Stimulated activated CD8-positive, alpha-beta memory T cell treated with anti-CD3 and anti-CD28 coated beads, Interleukin-4, amount 100 ng/mL, for 24 hours (primary cell): ENCODE results near the gene OR10G3.
"Not testable (repeated sequence)": the region's sequence is repeated elsewhere in the genome, so short reads cannot be mapped to it uniquely, and the experiment has no call there.

Experiments used
- DNase-seq: peaks from one replicate; pipeline ENCODE4 v3.0.0-alpha.2; 2020; ENCODE audit warnings: low read depth

OR10G3 gene, protein sequence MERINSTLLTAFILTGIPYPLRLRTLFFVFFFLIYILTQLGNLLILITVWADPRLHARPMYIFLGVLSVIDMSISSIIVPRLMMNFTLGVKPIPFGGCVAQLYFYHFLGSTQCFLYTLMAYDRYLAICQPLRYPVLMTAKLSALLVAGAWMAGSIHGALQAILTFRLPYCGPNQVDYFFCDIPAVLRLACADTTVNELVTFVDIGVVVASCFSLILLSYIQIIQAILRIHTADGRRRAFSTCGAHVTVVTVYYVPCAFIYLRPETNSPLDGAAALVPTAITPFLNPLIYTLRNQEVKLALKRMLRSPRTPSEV

DNA sequence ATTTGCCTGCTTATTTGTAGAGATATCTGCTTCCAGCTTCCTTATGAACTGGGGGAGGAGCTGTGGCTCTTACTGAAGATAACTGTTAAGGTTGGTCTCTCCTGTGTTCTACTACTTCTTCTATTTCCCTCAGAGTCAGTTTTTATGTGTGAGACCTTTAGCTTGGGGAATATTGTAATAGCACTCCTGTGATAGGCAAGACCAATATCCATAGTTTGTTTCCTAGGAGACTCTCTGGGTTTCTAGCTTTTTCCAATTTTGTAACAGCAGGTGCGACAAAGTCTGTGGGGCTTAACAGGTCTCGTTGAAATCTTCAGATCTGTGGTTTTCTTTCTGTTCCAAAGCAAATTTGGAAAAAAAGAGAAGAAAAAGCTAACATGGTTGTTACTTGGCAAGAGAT, at the start of gene OR10G3:
Gene OR10G3, minus strand, starts transcription at position 101 of the 400 bp plus-strand sequence. CDS start 9,332 bp downstream, outside the sequence.
- DNase-seq, result no peak

DNA sequence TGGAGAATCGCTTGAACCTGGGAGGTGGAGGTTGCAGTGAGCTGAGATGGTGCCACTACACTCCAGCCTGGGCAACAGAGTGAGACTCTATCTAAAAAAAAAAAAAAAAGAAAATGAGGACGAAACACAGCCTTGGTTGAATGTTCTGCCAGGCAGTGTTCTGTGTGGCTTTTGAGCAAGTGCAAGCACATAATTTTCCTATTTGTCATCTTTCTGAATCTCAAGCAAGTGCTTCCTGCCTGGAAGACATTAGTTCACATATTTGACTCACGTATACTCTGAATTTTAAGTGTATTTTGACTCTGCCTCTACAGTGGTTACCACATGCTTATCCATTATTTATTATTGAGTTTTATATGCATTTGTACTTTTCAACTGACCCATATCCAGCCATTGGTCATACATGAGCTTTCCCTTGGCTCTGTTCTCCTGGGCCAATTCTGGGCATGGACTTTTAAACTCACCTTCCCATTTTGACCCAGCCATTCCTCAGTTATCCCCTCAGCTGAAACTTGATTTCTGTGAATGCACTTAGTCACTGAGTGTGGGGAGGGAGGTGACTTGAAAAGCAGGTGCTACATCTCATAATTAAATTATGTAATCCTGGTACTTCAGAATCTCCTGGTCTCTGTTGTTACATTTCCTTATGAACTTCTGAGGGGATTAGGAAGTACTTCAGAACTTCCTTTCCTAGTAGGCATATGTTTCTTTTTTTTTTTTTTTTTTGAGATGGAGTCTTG, 46.8 kb upstream of the OR10G3 start:
- DNase-seq, result no peak

DNA sequence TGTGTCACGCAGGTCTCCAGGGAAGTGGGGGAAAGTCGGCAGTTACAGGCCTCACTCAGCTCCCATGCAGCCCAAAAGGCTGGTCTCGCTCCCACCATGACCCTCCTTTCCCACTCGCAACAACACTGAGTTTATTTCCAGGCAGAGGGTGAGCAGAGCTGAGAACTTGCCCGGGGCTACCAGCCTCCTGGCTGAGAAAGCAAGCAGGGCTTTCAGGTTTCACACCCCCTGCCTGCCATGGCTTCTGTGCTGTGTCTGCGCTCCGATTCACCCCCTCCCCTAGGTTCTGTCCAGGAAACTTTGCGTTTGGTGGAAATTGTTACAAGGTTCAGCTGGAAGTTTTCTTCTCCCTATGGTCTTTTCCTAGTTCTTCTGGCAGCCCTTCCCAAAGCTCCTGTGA, 37.7 kb upstream of the OR10G3 start:
- DNase-seq, result no peak

DNA sequence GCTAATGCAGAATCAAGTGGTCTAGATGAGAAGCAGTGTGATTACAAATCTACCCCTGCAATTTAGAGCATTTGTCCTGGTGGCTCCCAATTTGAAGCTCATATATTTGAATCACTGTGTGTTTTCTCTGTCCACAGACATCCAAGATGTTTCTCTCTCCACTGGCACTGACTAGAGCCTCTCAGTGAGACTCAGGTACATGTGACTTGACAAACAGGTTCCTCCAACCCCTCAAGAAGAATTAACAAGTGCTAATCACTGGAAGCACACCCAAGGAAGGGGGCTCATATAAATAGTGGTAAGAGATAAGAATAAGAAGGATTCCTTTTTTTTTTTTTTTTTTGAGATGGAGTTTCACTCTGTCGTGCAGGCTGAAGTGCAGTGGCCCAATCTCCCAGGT, 34.4 kb upstream of the OR10G3 start:
- no peak for DNase-seq

DNA sequence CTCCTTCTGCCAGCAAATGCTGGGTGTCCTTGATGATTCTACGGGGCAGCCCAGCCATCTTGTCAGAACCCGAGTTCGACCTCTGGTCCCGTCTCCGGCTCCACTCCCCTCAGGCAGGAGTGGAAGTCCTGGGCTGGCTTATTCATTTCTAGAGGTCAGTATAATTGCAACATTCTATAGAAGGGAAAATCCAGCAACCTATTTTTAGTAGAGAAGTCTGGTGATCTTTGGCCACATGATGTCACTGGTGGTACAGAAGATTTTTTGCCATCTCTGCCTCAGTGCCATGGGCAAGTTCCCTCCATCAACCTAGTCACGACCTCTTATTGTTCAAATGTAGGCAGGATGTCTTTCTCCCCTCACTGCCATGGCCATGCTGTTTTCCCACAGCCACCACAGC, 32.4 kb upstream of the OR10G3 start:
- DNase-seq, result no peak

DNA sequence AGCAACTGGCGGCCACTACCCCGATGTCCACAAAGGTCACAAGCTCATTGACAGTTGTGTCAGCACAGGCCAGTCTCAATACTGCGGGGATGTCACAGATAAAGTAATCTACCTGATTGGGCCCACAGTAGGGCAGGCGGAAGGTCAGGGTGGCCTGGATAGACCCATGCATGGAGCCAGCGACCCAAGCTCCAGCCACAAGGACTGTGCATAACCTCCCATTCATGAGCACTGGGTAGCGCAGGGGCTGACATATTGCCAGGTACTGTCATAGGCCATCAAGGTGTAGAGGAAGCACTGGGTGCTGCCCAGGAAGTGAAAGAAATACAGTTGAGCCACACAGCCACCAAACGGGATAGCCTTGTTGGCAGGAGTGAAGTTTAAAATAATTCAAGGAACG, 22.3 kb upstream of the OR10G3 start:
- not testable (repeated sequence) for DNase-seq

DNA sequence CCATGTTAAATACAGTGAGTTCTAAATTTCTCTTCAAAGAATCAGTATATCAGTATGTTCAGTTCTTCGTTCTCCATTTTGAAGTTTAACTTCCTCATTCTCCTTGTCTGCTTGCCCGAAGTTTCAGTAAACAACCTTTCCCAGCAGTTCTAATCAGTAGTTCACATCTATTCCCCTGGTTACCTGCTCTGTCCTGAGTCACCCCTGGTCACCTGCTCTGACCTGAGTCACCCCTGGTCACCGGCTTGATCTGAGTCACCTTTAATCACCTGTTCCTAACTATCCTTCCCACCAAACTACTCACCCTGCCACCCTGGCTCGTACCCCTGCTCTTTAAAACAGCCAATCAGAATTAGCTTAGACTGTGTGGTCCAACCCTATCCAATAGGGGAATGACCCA, 9.4 kb upstream of the OR10G3 start:
- DNase-seq, result no peak

DNA sequence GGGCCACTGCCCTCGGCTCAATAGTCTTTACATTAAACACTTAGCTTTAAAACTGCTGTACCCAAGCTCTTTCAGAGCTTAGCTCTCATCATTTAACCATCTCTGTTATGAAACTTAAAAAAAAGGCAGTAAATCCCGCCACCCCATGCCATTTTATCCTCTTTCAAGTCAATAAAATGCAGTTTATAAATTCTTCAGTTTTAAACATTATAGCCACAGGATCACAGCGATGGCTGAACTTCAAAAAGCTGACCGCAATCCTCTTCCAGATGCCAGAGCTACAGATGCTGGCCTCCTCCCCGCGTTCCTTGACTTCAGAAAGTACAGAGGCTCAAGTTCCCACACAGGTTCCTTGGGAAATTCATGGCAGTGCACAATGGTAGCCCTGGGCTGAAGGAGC, 4.2 kb downstream of the OR10G3 start:
- DNase-seq, result no peak

DNA sequence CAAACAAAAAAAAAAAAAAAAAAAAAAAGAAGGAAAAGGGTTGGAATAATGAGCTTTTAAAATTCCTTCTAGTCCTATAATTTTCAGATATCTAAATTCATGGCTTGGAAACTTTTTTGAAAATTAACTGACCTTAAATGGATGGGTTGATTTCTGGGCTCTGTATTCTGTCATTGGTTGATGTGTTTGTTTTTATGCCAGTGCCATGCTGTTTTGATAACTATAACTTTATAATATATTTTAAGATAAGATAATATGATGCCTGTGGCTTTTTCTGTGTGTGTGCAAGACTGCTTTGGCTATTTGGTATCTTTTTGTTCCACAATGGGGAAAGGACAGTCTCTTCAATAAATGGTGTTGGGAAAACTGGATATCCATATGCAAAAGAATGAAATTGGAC, 7.3 kb downstream of the OR10G3 start:
- no peak for DNase-seq

DNA sequence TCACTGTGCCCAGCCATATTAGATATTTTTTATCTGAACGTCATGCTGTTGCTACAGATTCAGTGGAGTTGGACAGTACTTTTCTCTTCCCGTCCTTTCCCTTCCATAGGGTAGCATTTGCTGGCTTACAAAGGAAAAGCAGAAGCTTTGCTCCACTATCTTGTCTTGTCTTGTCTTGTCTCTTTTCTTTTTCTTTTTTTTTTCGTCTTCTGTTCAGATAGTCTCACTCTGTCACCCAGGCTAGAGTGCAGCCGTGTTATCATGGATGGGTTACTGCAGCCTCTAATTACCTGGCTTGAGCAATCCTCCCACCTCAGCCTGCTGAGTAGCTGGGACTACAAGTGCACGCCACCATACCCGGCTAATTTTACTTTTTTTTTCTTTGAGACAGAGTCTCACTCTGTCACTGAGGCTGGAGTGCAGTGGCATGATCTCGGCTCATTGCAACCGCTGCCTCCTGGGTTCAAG, 21.1 kb downstream of the OR10G3 start:
- no peak for DNase-seq

DNA sequence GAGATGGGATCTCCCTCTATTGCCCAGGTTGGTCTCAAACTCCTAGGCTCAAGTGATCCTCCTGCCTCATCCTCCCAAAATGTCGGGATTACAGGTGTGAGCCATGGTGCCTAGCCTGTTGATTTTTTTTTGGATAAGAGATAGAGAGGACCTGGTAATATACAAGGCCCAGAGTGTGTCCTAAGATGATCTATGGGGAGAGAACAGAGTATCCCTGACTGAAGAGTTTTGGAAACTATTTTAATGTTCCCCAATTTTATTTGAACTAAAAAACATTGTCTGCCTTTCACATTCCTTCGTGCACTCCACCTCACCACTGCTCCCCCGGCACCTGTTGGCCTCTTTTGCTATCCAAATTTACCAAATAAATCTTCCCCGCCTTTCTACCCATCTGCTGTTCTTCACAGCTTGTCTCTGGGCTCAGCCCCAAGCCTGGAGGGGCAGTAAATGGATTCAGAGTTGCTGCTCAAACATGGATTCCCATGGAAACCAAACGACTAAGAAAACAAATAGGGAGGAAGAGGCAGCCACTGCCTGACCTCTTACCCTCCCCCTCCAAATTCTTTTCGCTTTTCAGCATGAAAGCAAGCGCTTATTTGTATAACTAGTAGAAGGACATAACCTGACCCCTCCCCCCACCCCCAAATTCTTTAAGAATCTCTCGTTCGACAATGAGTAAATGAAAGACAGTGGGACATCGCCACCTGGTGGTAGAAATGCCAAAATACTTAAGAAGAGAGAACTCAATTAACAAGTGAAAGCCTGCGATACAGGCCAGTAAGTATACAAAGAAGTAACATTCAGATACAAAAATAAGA, 22.6 kb downstream of the OR10G3 start:
- peak; percentile 40 for DNase-seq

DNA sequence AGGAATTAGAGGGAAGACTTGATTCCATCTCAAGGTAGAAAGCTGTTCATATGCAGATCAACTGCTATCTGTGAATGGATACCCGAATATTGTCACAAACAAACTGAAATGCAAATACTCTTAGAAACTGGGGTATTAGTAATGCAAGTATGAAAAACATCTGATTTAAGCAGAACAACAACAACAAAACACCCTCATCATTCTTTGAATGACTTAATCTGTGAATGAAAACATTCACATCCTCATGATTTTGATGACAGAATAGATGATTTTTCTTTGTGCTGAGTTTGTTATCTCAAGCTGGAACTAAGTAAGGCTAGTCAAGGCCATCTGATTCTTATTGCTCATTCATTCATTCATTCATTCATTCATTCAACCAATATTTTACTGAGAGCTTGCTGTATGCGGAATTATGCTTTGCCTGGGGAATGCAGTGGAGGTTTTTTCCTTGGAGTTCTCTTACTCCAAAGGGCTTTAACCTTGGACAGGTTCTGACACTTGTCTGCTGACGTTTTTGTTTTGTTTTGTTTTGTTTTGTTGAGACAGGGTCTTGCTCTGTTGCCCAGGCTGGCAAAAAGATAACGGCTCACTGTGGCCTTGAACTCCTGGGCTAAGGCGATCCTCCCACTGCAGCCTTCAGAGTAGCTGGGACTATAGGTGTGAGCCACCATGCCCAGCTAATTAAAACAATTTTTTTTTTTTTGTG, 23.3 kb downstream of the OR10G3 start:
- no peak for DNase-seq

DNA sequence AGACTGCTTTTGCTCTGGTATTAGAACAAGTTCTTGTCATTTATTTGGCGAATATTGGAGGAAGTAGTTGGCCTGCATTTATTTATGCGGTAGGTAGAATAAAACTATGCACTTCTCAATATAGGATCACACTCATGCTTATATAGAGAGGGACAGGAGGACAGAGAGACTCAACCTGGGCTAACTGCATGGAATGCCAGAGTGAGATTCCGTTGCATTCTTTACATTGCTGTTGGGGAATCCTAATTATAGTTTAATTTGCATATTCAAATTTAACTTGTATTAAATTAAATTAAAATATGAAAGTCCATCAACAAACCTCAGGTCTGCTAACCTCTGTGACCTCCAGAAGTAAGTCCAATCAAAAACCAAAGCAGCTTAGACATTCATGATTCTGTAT, 26.6 kb downstream of the OR10G3 start:
- DNase-seq, result no peak

DNA sequence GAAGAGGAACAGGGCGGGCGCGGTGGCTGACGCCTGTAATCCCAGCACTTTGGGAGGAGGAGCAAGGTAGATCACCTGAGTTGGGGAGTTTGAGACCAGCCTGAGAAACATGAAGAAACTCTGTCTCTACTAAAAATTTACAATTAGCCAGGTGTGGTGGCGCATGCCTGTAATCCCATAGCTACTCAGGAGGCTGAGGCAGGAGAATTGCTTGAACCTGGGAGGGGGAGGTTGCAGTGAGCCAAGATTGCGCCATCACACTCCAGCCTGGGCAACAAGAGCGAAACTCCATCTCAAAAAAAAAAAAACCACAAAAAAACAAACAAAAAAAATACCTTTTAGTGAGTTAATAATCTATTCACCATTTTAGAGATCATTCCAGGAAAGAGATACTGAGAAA, 35.3 kb downstream of the OR10G3 start:
- DNase-seq, result not testable (repeated sequence)

DNA sequence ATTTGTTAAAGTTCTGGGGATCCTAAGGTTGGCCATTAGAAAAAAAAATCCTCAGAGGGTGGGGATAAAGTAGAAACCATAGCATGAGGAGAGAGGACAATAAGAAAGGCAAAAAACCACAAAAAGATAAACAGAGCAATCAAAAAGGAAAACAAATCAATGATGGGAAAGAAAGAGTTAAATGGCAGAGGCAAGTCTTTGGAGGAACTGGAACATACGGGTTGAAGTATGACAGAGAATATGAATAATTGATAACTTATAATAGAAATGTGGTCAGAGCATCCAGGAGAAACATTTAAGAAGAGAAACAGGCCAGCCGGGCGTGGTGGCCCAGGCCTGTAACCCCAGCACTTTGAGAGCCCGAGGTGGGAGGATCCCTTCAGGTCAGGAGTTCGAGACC, 35.9 kb downstream of the OR10G3 start:
- no peak for DNase-seq

DNA sequence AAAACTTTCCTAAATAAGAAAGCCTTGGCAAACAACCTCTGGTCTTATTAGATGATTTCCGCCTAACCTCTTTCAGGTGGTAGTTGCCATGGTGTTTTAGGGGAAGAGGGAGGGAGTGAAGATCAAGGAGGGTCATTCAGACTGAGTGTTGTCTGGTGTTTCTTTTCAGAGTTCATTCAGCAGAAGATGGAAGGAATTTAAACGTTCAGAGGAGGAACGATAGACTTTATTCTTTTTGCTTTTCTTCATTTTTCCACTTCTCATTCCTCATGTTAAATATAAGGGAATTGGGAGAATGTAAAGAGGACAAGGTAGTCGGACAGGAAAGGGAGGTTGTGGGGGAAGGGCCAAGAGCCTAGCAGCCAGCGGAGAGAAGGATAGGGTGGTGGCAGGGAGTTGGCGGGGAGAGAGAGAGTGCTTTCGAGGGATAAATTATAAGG, 36.3 kb downstream of the OR10G3 start:
- no peak for DNase-seq

DNA sequence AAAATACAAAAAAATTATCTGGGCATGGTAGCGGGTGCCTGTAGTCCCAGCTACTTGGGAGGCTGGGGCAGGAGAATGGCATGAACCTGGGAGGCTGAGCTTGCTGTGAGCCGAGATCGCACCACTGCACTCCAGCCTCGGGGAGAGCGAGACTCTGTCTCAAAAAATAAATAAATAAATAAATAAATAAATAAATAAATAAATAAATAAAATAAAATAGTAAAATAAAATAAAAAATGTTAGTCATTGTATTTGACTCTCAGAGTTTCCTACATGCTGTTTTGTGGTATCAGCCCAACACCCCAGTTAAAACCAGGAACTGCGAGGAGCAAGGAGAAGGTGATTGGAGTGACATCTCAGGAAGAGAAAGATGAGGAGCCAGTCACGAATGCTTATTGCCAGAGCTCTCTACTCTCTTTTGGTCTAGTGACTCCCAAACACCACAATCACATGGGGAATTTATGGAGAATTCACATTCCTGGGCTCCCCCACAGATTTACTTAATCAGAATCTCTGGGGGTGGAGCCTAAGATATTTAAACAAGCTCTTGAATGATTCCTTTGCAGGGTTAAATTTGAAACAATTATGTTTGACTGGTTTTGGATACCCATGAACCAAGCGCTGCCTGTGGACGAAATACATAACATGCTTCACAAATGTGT, 38.3 kb downstream of the OR10G3 start:
- DNase-seq, result no peak

DNA sequence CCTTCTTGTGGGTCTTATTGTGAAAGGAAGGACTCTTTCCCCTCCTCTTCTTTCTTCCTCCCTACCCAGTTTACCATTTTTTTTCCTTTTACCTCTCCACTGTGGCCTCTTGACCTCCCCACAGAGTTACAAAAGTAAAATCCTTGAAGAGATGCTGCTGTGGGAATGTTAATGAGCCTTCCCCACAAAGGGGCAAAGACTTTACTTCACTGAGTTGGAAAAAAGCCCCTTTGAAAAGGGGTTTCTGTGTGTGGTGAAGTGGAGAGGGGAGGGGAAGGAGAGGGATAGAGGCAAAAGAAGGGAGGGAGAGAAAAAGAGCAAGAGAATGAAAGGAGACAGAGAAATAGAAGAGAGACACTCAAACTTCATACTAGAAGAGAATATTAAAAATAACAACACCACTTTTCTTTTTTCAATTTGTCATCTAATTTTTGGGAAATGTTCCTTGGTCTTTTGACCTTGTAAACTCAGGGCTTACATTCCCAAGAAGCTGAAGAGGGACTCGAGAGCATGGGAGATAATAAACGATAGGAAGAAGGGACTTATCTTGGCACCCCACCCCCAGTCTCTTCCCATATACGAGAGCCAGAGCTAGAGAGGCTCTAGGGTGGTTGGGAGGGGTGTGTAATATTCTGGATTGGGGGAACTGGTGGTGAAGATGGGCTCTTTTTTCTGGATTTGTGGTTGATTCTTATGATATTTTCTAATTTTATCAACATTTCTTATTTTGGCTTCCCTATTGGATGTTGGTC, 40.5 kb downstream of the OR10G3 start:
- no peak for DNase-seq

DNA sequence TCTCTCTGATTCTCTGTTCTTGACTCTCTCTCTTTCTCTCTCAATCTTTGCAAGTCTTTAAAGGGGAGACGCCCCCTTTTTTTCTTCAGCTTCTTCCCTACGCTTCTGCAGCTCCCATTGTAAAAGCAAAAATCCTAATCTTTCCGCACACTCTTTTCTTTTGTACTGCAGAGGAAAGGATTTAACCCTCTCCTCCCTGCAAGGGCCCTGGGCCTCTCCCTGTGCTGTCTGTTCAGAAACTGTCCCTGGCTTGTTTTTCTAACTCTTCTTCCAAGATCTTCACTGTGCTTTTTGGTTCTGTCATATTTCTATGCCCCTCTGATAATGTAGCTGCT, 42.8 kb downstream of the OR10G3 start:
- DNase-seq, result no peak

DNA sequence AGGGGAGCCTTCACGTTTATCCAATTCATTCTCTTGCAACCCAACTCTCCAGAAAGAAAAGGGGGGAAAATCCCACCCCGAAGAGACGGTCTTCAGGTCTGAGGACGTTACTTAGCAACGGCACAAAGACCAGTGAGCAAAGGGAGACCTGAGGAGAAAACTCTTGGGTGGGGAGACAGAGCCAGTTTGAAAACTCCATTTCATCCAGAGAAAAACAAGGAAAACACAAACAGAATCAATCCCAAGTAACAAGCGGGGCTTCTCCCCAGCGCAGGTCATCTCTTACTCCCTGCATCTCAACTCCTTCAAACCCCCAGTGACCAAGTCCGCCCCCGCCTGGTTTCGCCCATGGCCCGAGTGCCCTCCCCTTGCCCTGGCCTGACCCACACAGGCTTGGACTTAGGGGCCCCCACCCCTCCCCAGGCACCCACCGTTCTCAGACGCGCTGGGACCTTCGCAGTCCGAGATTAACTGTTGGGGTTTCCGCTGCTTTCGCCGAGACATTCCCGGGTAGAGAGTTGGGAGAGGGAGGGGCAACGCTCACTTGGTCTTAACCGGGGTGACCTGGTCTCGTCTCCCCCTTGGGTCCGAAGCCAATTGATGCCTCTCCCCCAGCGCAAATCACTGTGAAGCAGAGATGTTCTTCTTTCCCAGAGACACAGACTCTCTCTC, 43.3 kb downstream of the OR10G3 start:
- DNase-seq, result no peak
